CD4-positive, alpha-beta T cell treated with Interleukin-17A for 1 hour (primary cell): ENCODE data around the gene URB2.
"Not testable (repeated sequence)": the region's sequence is repeated elsewhere in the genome, so short reads cannot be mapped to it uniquely, and the experiment has no call there.

Experiments used
- DNase-seq: peaks from one replicate; pipeline ENCODE4 v3.0.0-alpha.2; 2020

The URB2 gene

GRCh38 chr1:229617351-229618100 lies 8.5 kb upstream of the URB2 start:
- no peak for DNase-seq

GRCh38 chr1:229619002-229619401 lies 7.0 kb upstream of the URB2 start:
- no peak for DNase-seq

- DNase-seq: no peak
Observed at GRCh38 chr1:229619614-229620013, 6.4 kb upstream of the URB2 start.

GRCh38 chr1:229620876-229621275 lies 5.2 kb upstream of the URB2 start:
- no peak for DNase-seq

GRCh38 chr1:229621663-229622062 lies 4.4 kb upstream of the URB2 start:
- no peak for DNase-seq

- DNase-seq: not testable (repeated sequence)
Observed at GRCh38 chr1:229622641-229623120, 3.4 kb upstream of the URB2 start.

GRCh38 chr1:229623225-229623624 lies 2.8 kb upstream of the URB2 start:
- DNase-seq: no peak

GRCh38 chr1:229623838-229624237 lies 2.2 kb upstream of the URB2 start:
- DNase-seq: no peak

- no peak for DNase-seq
Observed at GRCh38 chr1:229624521-229625070, 1.5 kb upstream of the URB2 start.

- peak; percentile 44 for DNase-seq
Observed at GRCh38 chr1:229625071-229625914, 754 bp upstream of the URB2 start.

- no peak for DNase-seq
Observed at GRCh38 chr1:229627003-229627402, 956 bp downstream of the URB2 start.

GRCh38 chr1:229629261-229629660 lies 3.2 kb downstream of the URB2 start:
- no peak for DNase-seq

GRCh38 chr1:229631148-229631547 lies 5.1 kb downstream of the URB2 start:
- no peak for DNase-seq

- DNase-seq: no peak
Observed at GRCh38 chr1:229631966-229632365, 5.9 kb downstream of the URB2 start.

GRCh38 chr1:229636042-229636441 lies 10.0 kb downstream of the URB2 start:
- no peak for DNase-seq

- no peak for DNase-seq
Observed at GRCh38 chr1:229637746-229638145, 11.7 kb downstream of the URB2 start.

- no peak for DNase-seq
Observed at GRCh38 chr1:229640455-229640854, 14.4 kb downstream of the URB2 start.

GRCh38 chr1:229641306-229641705 lies 15.3 kb downstream of the URB2 start:
- DNase-seq: no peak

GRCh38 chr1:229642376-229642775 lies 16.3 kb downstream of the URB2 start:
- DNase-seq: no peak

- DNase-seq: no peak
Observed at GRCh38 chr1:229642970-229643369, 16.9 kb downstream of the URB2 start.

GRCh38 chr1:229643996-229644745 lies 18.1 kb downstream of the URB2 start:
- no peak for DNase-seq

GRCh38 chr1:229645324-229645993 lies 19.4 kb downstream of the URB2 start:
- DNase-seq: no peak
